HG02759 (cell line): ENCODE results near the gene SLC25A17.
"Not testable (repeated sequence)": the region's sequence is repeated elsewhere in the genome, so short reads cannot be mapped to it uniquely, and the experiment has no call there.

ENCODE experiments used
- ATAC-seq: cut with Tn5 transposase; IDR thresholded peaks from one replicate; pipeline ENCODE4 v1.9.1; 2021; ENCODE audit warnings: mild to moderate bottlenecking, moderate library complexity; ENCODE audit not compliant: unreplicated experiment

SLC25A17 gene

DNA sequence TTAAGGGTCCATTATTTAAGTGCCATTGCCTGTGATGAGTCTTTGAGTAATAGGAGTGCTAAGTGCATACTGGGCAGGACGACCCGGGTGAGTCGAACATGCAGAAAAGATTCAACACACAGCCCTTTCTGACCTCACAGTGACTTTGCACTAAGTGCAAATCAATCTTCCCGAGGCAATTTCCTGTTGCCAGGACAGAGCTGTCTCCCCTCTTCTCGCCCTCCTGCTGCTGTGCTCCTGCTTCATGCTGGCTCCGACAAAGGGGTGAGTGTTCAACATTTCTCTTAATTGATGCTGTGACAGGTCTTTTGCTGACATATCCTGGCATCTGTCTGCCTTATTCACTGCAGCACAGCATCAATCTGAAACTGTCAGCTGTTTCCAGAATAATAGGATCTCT lies 97.9 kb downstream of the SLC25A17 start:
- no peak for ATAC-seq

DNA sequence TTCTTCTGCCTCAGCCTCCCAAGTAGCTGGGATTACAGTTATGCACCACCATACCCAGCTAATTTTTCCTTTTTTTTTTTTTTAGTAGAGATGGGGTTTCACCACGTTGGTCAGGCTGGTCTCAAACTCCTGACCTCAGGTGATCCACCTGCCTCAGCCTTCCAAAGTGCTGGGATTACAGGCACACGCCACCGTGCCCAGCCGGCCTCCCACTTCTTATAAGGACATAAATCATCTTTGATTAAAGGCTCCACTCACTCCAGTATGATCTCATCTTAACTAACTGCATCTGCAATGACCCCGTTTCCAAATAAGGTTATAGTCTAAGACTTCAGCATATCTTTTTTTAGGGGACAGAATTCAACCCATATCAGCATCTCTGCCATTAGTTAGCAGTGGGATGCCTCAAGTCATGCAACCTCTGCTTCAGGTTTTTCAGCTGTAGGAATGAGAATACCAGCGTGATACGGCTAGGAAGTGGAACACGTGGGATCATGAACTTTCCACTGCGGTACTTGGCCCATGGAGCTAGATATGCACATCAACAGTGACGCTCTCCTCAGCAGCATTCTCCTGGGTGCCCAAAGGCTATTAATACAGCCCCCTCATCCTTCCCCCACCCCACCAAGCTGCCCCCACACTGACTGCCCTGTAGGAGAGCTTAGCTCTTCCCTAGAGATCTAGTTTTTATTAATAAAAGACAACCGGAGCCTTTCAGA lies 98.4 kb downstream of the SLC25A17 start:
- no peak for ATAC-seq

DNA sequence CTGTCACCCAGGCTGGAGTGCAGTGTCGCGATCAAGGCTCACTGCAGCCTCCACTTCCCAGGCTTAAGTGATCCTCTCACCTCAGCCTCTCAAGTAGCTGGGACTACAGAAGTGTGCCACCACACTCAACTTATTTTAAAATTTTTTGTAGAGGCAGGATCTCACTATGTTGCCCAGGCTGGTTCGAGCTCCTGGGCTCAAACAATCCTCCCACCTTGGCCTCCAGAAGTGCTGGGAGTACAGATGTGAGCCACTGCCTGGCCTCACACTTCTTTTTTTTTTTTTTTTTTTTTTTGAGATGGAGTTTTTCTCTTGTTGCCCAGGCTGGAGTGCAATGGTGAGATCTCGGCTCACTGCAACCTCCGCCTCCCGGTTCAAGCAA lies 99.0 kb downstream of the SLC25A17 start:
- not testable (repeated sequence) for ATAC-seq
